ENCODE data around the gene SPEG.
A peak's percentile ranks its signal among the peaks of the same experiment; 100 is the strongest.
"Not testable (repeated sequence)": the region's sequence is repeated elsewhere in the genome, so short reads cannot be mapped to it uniquely, and the experiment has no call there.

Gene SPEG

DNA sequence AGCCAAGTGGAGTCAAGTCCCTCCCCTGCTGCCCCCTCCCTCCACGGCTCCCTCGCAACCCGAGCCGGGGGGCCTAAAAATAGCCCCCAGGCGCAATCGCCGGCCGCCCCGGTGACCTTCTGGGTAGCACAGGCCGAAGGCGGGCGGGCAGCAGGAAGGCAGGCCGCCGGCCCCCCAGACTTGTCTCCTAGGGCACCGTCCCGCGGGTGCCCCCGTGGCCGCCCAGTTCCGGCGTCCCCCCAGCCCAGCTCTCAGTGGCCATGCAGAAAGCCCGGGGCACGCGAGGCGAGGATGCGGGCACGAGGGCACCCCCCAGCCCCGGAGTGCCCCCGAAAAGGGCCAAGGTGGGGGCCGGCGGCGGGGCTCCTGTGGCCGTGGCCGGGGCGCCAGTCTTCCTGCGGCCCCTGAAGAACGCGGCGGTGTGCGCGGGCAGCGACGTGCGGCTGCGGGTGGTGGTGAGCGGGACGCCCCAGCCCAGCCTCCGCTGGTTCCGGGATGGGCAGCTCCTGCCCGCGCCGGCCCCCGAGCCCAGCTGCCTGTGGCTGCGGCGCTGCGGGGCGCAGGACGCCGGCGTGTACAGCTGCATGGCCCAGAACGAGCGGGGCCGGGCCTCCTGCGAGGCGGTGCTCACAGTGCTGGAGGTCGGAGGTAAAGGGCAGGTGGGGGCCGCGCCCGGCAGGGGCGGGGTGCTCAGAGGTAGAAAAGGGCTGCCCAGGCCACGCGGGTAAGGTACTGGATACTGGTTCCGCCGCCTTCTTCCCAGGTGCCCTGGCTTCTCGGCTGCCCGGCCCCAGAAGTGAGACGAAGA lies at the start of gene SPEG:
TSS of gene SPEG (plus strand) at position 126 of the 808 bp plus-strand sequence. CDS start at position 261, 135 bp downstream.
- DNase-seq (ENCODE audit: low spot score), result no peak

- no peak for DNase-seq (ENCODE audit: low spot score)
Observed at GRCh38 chr2:219384859-219385258, 49.8 kb upstream of the SPEG start.

DNA sequence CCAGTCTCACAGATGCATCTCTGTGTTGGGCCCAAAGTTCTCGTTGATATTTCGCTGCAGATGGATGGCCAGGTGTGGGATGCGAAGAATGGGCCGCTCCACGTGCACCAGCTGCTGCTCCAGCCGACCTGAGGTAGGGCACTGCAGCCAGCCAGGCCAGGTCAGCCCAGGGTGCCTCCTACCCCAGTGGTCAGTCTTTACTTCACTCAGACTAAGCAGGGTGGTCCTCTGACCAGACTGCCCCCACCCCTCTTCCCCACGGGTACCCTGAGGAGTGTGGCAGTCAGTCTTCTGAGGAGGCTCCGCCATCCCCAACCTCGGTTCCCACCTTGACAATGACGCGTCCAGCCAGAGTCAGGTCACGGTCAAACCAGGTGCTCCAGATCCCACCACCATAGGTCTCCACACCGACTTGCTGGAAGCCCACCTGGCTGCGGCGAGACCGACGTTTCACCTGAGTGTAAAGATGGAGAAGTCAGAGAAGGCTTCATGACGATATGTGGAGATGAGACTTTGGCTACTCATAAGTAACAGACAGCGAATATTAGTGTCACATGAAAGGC lies 48.6 kb upstream of the SPEG start:
- no peak for DNase-seq (ENCODE audit: low spot score)

- DNase-seq (ENCODE audit: low spot score), result no peak
Observed at GRCh38 chr2:219386532-219387280, 47.9 kb upstream of the SPEG start.

GRCh38 chr2:219387306-219388120 lies 47.1 kb upstream of the SPEG start, which contains the start of gene DNPEP:
TSS of gene DNPEP (minus strand) at chr2:219387912. CDS start at chr2:219387794, 118 bp downstream.
- DNase-seq (ENCODE audit: low spot score), result peak; percentile 80

GRCh38 chr2:219388121-219388906 lies 46.3 kb upstream of the SPEG start:
- DNase-seq (ENCODE audit: low spot score), result peak; percentile 99

- DNase-seq (ENCODE audit: low spot score), result no peak
Observed at GRCh38 chr2:219388907-219389156, 45.8 kb upstream of the SPEG start.

- DNase-seq (ENCODE audit: low spot score), result no peak
Observed at GRCh38 chr2:219392754-219393153, 41.9 kb upstream of the SPEG start.

DNA sequence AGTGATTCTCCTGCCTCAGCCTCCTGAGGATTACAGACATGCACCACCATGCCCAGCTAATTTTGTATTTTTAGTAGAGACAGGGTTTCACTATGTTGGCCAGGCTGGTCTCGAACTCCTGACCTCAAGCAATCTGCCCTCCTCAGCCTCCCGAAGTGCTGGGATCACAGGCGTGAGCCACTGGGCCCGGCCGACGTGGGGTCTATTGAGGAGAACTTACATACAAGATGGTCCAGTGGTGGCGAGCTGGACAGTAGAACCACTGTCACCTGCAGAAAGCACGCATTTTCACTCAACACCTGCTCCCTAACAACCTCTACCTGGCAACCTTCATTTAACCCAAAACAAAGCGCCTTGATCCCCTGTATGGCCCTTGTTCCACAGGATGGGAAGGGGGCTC lies 39.6 kb upstream of the SPEG start:
- not testable (repeated sequence) for DNase-seq (ENCODE audit: low spot score)

DNA sequence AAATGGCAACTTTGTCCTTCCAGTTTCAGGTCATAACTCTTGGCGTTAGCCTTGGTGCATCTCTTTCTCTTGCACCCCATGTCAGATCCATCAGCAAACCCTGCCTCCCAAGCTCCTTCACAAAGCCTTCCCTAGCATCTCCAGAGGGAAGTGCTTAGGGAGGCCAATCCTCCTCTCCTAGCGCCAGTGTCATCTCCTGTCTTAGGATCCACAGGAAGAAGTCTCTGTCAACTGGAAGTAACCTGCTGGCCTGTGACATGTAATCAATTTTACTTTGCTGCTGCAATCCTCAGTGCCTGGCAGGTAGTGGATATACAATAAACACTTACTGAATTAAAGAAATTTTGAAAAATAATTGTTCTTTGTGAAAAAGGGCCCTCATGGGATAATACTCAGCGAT lies 39.0 kb upstream of the SPEG start:
- DNase-seq (ENCODE audit: low spot score), result no peak

DNA sequence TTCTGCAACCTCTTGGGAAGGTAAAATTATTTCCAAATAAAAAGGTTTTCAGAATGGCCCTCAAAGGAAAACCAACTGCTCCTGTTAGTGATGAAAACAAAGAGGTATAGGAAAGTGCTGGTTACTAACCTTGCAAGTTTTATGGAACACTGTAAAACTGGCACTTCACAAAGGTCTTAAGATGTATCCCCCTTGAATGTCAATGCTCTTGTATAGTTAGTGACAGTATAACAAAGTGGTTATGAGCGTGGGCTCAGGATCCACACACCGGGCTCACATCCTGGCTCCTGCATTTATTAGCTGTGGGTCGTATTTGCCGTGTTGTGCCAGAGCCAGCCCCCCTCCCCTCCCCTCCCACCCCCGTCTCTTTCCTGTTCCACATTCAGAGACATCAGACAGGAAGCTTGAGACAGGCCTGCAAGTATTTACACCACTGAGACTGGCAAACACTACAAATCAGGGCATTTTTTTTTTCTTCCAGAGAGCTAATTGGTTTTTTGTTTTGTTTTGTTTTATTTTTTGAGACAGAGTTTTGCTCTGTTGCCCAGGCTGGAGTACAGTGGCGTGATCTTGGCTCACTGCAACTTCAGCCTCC lies 37.7 kb upstream of the SPEG start:
- no peak for DNase-seq (ENCODE audit: low spot score)

DNA sequence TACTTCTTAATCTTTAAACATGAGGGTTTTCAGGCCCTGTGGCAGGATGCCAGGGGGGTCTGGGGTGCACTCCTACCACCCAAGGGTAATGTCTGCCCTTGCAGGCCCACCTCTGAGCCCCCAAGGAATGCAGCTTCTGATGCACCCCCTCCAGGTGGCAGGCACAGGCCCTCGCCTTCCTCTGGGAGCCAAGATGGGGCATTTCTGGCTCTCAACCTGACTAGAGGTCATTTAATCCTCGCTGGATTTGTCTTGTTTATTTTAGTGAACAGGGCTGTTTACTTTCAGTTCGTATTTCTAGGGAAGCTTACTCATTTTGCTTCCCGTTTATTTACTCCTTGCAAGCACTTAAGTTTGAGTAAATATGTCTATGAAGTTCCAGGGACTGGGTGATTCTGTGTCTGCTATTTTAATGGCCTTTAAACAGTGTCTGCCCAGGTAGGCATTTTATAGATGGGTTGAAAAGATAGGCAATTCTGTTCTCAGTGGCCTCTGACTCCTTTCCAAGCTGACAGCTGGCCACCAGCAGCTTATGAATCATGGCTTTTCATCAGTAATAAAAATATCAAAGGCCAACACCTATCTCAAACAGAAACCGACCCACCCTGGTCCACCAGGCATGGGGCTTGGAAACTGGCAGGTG lies 35.8 kb upstream of the SPEG start:
- peak; percentile 52 for DNase-seq (ENCODE audit: low spot score)

DNA sequence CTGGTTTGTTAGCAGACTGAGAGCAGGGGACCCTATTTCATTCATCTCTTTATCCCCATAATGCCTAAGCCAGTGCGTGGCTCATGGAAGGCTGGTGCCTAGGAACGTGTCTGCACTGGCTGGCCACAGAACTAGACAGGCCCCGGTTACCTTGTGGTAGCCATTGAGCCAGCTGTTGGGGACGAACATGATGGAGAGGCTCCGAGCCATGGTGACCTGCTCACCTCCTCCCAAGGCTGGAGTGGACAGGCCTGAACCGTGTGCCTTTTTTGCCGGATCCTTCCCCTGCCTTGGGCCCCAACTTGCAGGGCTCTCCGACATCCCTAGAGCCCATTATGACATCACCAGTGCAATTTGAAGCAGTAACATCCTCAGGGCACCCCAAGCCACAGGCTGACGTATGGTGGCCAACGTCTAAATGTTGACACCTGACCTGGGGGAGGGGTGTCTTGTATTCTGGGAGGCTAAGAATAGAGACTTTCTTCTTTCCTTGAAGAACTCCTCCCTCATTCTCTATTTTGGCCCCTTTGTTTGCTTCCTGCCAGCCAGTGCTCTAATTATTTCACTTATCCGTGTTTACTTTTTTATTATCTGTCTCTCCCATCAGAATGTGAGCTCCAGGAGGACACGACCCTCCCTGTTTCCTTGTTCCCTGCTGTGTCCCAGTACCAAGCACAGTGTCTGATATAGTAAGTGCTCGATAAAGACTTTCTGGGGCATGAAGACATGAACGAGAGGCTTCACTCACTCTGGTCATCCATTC lies 34.7 kb upstream of the SPEG start:
- DNase-seq (ENCODE audit: low spot score), result no peak

- DNase-seq (ENCODE audit: low spot score), result no peak
Observed at GRCh38 chr2:219400562-219400961, 34.1 kb upstream of the SPEG start.

- no peak for DNase-seq (ENCODE audit: low spot score)
Observed at GRCh38 chr2:219401606-219402005, 33.0 kb upstream of the SPEG start.

DNA sequence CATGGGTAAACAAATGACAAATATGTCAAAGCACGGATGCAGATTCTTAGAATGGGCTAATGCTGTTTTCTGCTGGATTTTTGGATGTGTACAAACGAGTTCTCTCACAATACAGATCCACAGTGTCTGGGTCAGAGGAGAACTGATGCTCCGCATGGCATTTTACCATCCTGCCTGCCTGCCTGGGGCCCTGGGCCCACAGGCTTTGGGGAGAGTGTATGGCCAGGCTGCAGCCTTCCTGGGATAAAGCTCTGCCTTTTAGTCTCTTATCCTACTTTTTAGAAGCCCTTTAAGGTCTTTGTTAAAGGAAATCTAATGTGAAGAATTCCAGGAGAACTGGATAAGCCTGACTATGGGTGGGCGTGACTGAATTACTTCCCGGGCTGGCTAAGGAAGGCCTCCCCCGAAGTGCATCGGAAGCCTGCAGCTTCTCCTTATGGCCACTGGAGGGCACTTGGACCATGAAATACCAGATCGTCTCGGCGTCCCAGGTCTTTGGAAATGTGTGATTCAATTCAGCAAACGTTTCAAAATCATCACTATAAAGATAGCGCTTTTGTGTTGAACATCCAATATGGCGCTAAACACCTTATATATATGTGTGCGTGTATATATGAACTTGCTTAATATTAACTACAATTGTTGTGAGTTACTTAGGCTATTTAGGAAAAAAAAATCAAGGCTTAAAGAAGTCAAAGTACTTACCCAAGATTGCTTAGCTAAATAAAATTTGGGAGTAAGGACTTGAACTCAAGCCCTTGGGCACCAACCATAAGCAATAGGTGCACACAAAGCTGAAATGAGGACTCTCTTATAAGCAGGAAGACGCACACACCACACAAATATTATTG lies 31.8 kb upstream of the SPEG start:
- DNase-seq (ENCODE audit: low spot score), result peak; percentile 77

- DNase-seq (ENCODE audit: low spot score), result no peak
Observed at GRCh38 chr2:219403861-219404260, 30.8 kb upstream of the SPEG start.

DNA sequence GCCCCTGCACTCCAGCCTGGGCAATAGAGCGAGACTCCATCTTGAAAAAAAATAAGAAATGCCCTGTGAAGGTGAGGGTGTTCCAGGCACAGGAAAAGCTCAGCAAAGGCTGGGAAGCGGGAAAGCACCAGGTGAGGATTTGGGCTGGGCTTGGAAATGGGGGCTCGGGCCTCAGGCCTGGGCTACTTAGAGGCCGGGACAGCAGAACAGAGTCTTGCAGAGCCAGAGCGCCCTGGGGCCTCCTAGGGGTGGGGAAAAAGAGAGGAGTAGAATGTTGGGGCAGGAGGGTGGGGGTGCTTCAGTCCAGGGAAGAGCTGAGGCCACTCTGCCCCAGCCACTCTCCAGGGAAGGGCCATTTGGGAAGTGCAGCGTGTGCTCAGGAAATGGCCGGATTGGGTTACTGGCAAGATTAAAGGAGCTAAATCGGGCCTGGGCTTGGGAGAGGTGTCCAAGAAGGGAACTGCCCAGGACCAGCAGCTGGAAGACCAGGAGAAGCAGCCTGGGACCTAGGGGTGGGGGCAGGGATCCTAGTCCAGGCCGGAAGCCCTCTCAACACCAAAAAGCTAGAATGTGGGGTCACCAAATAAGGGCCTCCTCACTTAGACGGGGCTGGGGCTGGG lies 30.2 kb upstream of the SPEG start:
- no peak for DNase-seq (ENCODE audit: low spot score)
